Forelimb muscle (tissue), 1 donor: ENCODE data around the gene PKN2. TPM values are rescaled to one million over a fixed set of nuclear protein-coding genes. Genes with fewer than 3 reads are reported as not detected.
"Not testable (repeated sequence)": the region's sequence is repeated elsewhere in the genome, so short reads cannot be mapped to it uniquely, and the experiment has no call there.

Experiments
- DNase-seq: peaks from one replicate; pipeline ENCODE4 v3.0.0-alpha.2; 2013; ENCODE audit warnings: low read depth
- polyA plus RNA-seq: library from polyadenylated mRNA; unstranded; fragments of 120-200 nt; gene quantifications from one replicate; pipeline ENCODE4 v1.2.1, GENCODE V29; 2013; ENCODE audit not compliant: insufficient read length

The PKN2 gene
- polyA plus RNA-seq, 1 donor, result 35.3 TPM

DNA sequence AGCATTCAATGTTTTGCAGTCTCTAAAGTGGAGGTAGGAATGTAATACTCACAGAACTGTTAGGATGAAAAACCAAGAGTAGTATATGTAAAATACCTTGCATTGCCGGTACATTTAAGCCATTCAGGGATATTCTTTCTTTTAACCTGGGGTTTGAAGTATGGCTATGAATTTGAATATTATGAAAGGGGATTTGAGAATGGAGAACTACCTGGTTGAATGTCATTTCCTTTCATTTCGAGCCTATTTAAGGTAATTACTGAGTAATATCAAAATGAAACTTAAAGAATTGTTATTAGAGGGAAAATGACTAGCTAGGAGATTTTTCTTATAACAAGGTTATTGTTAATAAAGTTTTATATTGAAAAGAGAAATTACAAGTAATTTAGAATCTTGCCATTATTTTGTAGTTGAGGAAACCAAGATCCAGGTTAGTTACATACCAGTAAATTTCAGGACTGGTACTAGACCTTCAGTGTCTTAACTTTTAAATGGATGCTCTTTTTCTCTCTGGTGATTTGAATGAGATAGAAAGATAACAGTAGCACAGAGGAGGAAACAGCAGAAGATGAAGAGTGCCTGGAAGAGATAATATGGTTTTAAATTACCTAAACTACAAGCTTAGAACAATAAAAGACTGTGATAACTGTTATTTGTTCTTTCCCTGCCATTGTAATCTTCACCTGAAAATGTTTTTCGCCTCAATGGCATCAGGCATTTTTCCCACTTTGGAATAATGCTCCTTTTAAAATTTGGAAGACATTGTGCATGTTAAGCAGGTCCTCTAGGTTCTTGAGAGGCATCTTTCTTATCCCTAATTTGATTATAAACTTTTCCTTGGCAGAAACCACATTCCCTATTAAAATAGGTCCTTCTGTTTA lies 103.2 kb downstream of the PKN2 start:
- DNase-seq, result no peak

- DNase-seq, result no peak
Observed at GRCh38 chr1:88791192-88791591, 107.1 kb downstream of the PKN2 start.

DNA sequence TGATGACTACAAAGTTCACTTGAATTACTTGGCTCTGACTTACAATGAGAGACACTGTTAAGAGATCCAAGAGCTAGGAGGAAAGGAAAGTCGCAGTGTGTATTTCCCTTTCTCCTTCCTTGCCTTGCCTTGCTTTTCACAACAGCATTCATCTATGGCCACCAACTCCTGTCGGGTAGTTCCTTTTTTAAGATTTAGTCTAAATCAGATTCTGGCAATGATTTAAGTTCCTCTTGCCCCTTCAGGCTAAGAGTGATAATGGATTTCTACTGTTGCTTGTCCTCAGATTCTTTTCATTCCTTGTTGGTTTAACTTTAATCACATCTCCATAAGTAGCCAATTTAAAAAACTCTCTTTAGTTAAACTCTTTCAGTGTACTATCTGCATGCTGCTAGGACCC lies 115.4 kb downstream of the PKN2 start:
- no peak for DNase-seq

DNA sequence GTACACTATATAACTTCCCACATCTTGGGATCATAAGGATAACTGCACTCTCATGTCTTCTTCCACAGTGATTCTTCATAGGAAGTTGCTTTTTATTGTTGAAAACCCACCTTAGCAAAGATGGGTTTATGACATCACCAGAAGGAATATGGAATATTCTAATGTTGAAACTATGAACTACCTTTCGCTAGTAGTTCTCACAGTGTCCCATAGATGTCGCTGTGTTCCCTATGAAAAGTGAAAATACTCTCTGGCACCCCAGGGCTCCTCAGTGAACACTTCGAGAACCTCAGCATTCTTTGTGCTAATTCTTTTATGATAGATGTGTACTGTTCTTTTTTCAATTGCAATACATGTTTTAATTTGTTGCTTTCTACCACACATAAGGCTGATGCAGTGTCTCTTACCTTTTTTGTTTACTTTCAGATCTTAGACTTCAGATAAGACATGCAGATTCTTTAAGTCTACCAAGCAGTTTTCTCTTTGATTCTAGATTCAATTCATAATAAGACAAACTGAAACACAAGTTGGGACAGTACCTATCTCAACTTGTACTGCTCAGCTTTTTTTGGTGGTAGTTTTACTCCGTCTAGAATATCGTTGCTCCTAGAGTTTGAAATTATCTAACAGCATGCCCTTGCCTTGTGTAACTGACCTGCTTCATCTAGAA lies 116.4 kb downstream of the PKN2 start:
- no peak for DNase-seq

- no peak for DNase-seq
Observed at GRCh38 chr1:88801575-88802208, 117.6 kb downstream of the PKN2 start.

- DNase-seq, result no peak
Observed at GRCh38 chr1:88802404-88802803, 118.3 kb downstream of the PKN2 start.

DNA sequence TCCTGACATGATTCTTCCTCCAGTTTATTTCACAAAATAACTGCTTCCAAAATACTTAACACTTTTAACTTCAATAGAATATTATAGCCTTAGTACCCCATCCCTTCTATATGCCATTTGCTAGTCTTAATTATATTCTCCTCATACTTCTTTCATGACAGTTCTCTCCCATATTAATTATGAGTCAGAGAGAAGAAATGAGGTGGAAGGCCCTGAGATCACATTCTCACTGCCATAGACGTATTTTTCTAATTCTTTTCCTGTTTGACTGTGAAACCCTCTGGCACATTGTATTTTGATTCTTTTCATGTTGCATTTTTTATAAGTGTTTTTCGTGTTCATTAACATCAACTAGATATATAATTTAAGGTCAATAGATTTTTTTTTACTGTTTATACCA lies 118.9 kb downstream of the PKN2 start:
- no peak for DNase-seq

DNA sequence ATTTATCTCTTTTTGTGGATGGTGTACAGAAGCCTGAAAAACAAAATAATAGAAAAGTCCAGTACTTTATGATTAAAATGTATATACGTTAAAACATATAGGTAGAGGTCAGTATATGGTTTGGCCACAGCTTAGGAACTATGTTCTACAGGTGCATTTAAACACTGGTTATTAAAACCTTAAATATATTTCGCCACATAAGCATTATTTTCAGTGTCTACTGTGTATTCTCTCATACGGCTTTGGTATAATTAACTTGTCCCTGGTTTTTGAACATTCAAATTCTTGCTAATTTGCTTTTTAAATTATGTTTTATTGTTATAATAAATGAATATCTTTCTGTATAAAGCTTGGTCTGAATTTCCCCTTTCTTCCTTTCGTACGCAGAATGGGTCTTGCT lies 119.4 kb downstream of the PKN2 start:
- DNase-seq, result no peak

DNA sequence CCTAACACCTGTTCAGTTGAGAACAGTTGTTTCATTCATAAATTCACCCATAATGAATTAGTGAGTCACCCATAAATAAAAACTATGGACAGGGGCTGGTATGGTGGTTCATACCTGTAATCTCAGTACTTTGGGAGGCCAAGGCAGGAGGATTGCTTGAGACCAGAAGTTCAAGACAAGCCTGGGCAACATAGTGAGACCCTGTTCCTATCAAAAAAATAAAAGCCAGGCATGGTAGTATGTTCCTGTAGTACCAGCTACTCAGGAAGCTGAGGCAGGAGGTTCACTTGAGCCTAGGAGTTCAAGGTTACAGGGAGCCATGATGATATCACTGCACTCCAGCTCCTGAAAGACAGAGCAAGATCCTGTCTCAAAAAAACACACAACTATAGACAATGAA lies 128.3 kb downstream of the PKN2 start:
- DNase-seq, result no peak

DNA sequence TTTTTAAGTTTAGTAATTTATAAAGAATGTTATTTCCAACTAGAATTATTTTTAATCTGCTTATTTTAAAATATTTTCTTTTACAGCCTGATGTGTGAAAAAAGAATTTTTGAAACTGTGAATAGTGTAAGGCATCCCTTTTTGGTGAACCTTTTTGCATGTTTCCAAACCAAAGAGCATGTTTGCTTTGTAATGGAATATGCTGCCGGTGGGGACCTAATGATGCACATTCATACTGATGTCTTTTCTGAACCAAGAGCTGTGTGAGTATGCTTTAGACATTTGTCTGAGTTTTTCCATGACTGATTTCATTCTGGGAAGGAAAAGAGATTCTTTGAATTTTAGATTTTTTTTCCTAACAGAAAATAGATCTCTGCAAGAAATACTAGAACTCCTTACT lies 129.4 kb downstream of the PKN2 start:
- no peak for DNase-seq

GRCh38 chr1:88819642-88820041 lies 135.6 kb downstream of the PKN2 start:
- DNase-seq, result not testable (repeated sequence)

- no peak for DNase-seq
Observed at GRCh38 chr1:88825721-88826120, 141.6 kb downstream of the PKN2 start.

DNA sequence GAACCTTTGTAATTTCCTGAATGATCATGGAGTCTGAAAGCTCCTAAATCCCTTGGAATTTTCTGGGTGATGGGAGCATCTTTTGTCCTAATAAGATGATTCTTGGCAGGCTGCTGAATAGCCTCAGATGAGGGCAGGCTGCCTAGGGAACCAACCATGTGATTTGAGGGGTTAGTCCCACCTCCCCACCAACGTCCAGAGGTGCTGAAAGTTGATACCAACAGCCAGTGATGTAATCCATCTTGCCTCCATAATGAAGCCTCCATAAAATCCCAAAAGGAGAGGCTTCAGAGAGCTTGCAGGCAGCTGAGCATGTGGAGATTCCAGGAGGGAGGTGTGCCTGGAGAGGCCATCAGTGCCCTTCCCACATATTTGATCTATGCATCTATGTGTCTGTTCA lies 163.6 kb downstream of the PKN2 start:
- no peak for DNase-seq

GRCh38 chr1:88851303-88852063 lies 167.4 kb downstream of the PKN2 start:
- no peak for DNase-seq

DNA sequence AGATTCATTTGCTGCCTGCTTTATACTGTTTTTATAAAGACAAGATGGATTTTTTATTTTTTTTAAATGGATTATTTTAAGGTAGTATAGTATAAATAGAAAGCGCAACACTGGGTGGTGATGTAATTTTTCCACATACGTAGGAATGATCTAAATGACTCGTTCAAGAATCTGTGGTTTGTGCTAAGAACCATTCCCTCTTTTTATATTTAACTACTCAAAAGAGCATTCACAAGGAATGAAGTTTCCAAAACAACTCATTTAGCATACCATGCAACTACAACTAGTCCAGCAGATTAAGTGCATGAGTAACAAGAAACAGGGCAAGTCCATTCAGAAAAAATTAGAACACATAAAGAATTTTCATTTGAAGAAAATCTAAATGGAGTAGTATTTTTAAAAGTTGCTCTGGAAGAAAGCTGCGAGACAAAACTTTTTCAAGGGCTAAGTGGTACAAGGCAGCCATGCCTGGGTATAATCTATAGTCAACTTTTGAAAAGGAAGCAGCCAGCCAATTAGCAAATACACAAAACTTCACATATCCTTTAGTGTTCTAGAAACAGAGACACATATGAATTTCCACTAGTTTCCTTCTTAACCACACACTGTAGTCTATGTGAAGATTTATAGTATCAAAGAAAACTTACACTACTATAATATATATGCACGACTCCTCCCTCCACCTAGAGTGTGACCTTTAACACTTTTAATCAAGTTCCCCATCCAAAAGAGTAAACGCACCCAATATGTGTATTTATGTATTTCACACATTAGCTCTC lies 183.9 kb downstream of the PKN2 start:
- no peak for DNase-seq

DNA sequence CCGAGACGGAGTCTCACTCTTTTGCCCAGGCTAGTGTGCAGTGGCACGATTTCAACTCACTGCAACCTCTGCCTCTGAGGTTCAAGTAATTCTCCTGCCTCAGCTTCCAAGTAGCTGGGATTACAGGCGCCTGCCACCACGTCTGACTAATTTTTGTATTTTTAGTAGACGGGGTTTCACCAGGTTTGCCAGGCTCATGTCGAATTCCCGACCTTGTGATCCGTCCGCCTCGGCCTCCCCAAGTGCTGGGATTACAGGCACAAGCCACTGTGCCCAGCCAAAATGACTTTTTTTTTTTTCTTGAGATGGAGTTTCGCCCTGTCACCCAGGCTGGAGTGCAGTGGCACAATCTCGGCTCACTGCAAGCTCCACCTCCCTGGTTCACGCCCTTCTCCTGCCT lies 185.6 kb downstream of the PKN2 start:
- DNase-seq, result not testable (repeated sequence)

GRCh38 chr1:88873737-88874349 lies 189.8 kb downstream of the PKN2 start:
- no peak for DNase-seq

GRCh38 chr1:88875595-88875994 lies 191.5 kb downstream of the PKN2 start:
- DNase-seq, result no peak

DNA sequence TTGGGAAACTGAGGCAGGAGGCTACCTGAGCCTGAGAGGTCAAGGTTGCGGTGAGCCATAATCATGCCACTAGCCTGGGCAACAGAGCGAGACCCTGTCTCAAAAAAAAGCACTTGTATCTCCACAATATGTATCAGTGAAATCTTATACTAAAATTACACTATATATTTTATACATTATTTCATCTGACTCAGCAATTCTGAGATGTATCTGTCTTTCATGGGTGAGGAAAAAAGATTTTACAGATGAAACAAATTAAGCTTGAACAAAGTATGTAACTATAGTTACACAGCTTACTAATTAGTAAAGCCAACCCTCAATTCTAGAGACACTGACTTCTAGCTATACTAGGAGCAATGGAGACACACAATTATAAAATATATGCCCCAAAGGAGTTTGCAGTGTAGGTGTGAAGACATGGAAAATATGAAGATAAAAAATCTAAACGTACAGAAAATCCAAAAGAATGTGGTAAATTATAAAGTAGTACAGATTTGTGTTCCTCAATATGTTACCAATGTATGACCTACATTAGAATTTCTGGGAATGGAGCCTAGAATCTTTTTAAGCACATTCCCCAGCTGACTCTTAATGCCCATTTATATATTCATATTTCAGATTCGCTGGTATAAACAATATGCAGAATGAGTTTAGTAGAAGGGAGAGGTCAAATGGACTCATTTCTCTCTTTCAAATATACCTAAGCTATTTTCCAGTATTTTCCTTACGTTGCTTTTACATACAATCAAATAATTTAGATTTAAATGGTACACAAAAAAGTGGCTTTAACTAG lies 192.7 kb downstream of the PKN2 start:
- no peak for DNase-seq

- no peak for DNase-seq
Observed at GRCh38 chr1:88877382-88877825, 193.3 kb downstream of the PKN2 start.
